ENCODE data around the gene MMEL1. TPM values are rescaled to one million over a fixed set of nuclear protein-coding genes. Genes with fewer than 3 reads are reported as not detected.

MMEL1 gene
- total and polyA plus RNA-seq, 2 experiments from 2014 or later: 0.57 to 0.90 TPM

DNA sequence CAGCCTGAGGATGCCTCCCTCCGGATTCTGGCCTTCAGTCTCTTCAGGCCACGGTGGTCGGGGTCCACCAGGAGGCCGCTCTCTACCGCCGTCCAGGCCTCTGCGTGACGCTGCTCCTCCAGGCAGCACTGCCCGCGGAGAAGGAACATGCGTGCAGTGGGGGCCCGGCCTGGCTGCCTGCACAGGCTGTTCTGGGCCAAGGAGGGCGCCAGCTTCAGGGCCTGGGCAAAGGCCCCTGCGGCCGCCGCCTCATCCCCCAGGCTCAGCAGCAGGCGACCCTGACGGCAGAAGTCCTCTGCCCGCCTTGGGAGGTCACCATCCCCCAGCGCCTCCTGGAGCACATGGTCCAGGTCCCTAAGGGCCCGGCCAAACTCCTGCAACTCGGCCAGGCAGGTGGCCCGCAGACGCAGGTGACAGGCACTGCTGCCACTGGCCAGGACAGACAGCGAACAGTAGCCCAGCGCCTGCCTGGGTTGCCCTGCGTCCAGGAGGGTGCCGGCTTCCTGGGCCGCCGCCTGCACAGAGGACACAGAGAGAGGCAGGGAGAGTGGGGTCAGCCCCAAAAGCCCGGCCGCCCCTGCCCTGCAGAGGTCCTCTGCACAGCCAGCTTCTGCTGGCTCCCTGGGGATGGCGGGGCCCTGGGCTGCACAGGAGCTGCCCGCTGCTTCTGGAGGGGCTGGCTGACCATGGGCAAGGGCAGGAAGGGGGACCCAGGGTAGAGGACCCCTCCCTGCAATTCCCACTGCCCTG, 8.7 kb upstream of the MMEL1 start (continued):
- TF ChIP-seq ZNF462 (CRISPR knock-in tag; IDR thresholded peaks at IDR 0.05): no peak
- no peak; a peak in 1 of 4 replicates for TF ChIP-seq CTCF (conservative IDR thresholded peaks at IDR 0.05; ENCODE audit: low read depth in 2 of 2)
- TF ChIP-seq, protein P1, sequence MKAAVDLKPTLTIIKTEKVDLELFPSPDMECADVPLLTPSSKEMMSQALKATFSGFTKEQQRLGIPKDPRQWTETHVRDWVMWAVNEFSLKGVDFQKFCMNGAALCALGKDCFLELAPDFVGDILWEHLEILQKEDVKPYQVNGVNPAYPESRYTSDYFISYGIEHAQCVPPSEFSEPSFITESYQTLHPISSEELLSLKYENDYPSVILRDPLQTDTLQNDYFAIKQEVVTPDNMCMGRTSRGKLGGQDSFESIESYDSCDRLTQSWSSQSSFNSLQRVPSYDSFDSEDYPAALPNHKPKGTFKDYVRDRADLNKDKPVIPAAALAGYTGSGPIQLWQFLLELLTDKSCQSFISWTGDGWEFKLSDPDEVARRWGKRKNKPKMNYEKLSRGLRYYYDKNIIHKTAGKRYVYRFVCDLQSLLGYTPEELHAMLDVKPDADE (IDR thresholded peaks at IDR 0.05): no peak
- TF ChIP-seq POLR2AphosphoS5 (IDR thresholded peaks at IDR 0.05; ENCODE audit: low read depth): no peak
- no peak for TF ChIP-seq ZNF331 (CRISPR knock-in tag; IDR thresholded peaks at IDR 0.05; ENCODE audit: low read depth)
- no peak for TF ChIP-seq EZH2 (IDR thresholded peaks at IDR 0.05; ENCODE audit: low read depth, unreplicated experiment)

Data from GM23338 (cell line).